Measurements from ENCODE around the gene SVOP.
"Not testable (repeated sequence)": the region's sequence is repeated elsewhere in the genome, so short reads cannot be mapped to it uniquely, and the experiment has no call there.

The SVOP gene

DNA sequence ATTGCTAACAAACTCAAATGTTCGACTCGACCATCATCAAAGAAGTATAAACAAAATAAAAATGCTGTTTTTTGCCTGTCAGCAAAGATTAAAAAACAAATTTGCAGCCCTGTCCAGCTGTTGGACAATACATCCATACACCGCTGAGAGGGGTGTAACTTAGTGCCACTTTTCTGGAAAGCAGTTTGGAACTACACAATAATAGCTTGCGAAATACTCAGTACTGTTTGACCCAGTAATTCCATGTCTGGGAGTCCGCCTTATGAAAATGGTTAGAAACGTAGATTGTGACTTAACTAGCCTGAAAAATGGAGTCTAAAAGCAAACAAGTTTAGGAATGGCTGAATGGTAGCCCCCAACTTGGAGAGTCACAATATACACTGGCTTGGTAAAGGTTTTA is 37.9 kb upstream of the SVOP start:
- Mint-ChIP-seq H3K36me3 (ENCODE audit: low read depth) (peaks cover 37% of the 10 kb centered on the region), H3K4me3 (no peak overlapping the region), H3K27me3 (ENCODE audit: low read depth, poor library complexity) (no peaks in the 10 kb centered on the region), H3K27ac (no peak overlapping the region), H3K9me3 (peaks cover 8% of the 10 kb centered on the region), H3K4me1 (peaks cover 8% of the 10 kb centered on the region)
- TF ChIP-seq CTCF (IDR thresholded peaks at IDR 0.05) = no peak
- no peak for DNase-seq

- Mint-ChIP-seq H3K9me3 (no peaks in the 10 kb centered on the region), H3K36me3 (ENCODE audit: low read depth) (peaks cover 23% of the 10 kb centered on the region), H3K4me1 (peaks cover 11% of the 10 kb centered on the region), H3K4me3 (no peak overlapping the region), H3K27me3 (ENCODE audit: low read depth, poor library complexity) (no peaks in the 10 kb centered on the region), H3K27ac (no peak overlapping the region)
- no peak for TF ChIP-seq CTCF (IDR thresholded peaks at IDR 0.05)
- DNase-seq = no peak
These were observed 36.5 kb upstream of the SVOP start for GRCh38 chr12:109057376-109057775.

- Mint-ChIP-seq H3K27ac (no peak overlapping the region), H3K4me3 (no peak overlapping the region), H3K36me3 (ENCODE audit: low read depth) (peaks cover 23% of the 10 kb centered on the region), H3K9me3 (no peaks in the 10 kb centered on the region), H3K4me1 (peaks cover 16% of the 10 kb centered on the region), H3K27me3 (ENCODE audit: low read depth, poor library complexity) (no peaks in the 10 kb centered on the region)
- DNase-seq = no peak
- TF ChIP-seq CTCF (IDR thresholded peaks at IDR 0.05) = no peak
These were observed 36.0 kb upstream of the SVOP start for GRCh38 chr12:109056891-109057290.

GRCh38 chr12:109054520-109054919 is 33.7 kb upstream of the SVOP start:
- H3K4me3 Mint-ChIP-seq = no peak overlapping the region
- peaks cover 4% of the 10 kb centered on the region for H3K27me3 Mint-ChIP-seq (ENCODE audit: low read depth, poor library complexity)
- peaks cover 14% of the 10 kb centered on the region for H3K36me3 Mint-ChIP-seq (ENCODE audit: low read depth)
- peaks cover 16% of the 10 kb centered on the region for H3K4me1 Mint-ChIP-seq
- no peaks in the 10 kb centered on the region for H3K9me3 Mint-ChIP-seq
- no peak overlapping the region for H3K27ac Mint-ChIP-seq
- no peak for TF ChIP-seq CTCF (IDR thresholded peaks at IDR 0.05)
- no peak for DNase-seq

- H3K27me3 Mint-ChIP-seq (ENCODE audit: low read depth, poor library complexity); H3K9me3 Mint-ChIP-seq; DNase-seq; H3K27ac Mint-ChIP-seq: not testable (repeated sequence)
- Mint-ChIP-seq H3K4me1 (peaks cover 19% of the 10 kb centered on the region), H3K4me3 (peak overlapping the region; percentile 97), H3K36me3 (ENCODE audit: low read depth) (peaks cover 13% of the 10 kb centered on the region)
These were observed 33.3 kb upstream of the SVOP start for GRCh38 chr12:109054124-109054513.

GRCh38 chr12:109053382-109054123 is 32.7 kb upstream of the SVOP start:
- H3K27me3 Mint-ChIP-seq (ENCODE audit: low read depth, poor library complexity) = peaks cover 6% of the 10 kb centered on the region
- DNase-seq = no peak
- no peak for TF ChIP-seq CTCF (IDR thresholded peaks at IDR 0.05)
- peak overlapping the region; percentile 97 for H3K4me3 Mint-ChIP-seq
- H3K4me1 Mint-ChIP-seq = peaks cover 24% of the 10 kb centered on the region
- H3K9me3 Mint-ChIP-seq = no peaks in the 10 kb centered on the region
- H3K27ac Mint-ChIP-seq = peak overlapping the region; percentile 94
- peaks cover 13% of the 10 kb centered on the region for H3K36me3 Mint-ChIP-seq (ENCODE audit: low read depth)

Data from nephron progenitor cell (in vitro differentiated cells).